Measurements from ENCODE around the gene FRMD1. TPM values are rescaled to one million over a fixed set of nuclear protein-coding genes. Genes with fewer than 3 reads are reported as not detected.

The FRMD1 gene
- total and polyA plus RNA-seq, 2 experiments from 2014 or later = 0.07 TPM; not detected in 1

DNA sequence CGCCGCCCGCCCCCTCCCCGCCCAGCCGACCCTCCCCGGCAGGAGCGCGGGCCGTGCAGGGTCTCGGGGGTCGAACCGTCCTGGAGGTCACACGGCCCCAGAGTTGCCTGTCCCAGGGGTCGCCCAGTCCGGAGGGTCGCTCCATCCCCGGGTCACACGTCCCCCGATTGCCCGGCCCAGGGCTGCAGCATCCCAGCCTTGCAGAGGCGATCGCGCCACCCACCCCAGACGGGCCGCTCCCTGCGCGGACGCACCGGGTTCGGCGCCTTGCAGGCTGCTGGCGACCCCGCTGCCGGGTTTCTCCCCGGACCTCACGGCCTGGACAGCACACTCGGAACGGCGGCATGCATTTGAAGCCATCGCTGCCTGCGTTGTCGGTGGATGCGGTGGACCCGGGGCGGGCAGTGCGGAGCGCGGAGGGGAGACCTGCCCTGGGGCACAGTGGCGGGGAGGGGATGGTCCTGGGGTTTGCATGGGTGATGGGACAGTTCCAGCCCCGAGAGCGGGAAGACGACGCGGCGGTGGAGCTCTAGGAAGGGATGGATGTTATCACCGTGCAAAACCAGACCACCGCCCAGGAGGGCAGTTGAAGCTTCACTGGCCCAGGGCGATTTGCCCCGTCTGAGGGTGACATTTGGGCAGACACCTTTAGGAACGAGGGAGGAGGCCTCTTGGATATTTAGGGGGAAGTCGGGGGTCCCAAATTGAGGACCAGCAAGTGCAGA, 22.7 kb upstream of the FRMD1 start:
- no peak overlapping the region for H2AFZ ChIP-seq
- H4K20me1 ChIP-seq (ENCODE audit: insufficient read depth, poor library complexity, severe bottlenecking) = no peaks in the 10 kb centered on the region
- WGBS (ENCODE audit: low lambda C conversion rate, missing lambda C conversion rate) = 98% methylated on average over 52 of the region's 61 CpGs
- H3K4me1 ChIP-seq (ENCODE audit: insufficient read depth) = no peaks in the 10 kb centered on the region
- H3K4me3 ChIP-seq = no peak overlapping the region
- no peak overlapping the region for H3K4me2 ChIP-seq
- no peaks in the 10 kb centered on the region for H3K36me3 ChIP-seq (replicated peaks; ENCODE audit: insufficient read depth, low read depth)
- no peak for TF ChIP-seq EZH2 (IDR thresholded peaks at IDR 0.05; ENCODE audit: borderline replicate concordance)
- TF ChIP-seq, protein P1, sequence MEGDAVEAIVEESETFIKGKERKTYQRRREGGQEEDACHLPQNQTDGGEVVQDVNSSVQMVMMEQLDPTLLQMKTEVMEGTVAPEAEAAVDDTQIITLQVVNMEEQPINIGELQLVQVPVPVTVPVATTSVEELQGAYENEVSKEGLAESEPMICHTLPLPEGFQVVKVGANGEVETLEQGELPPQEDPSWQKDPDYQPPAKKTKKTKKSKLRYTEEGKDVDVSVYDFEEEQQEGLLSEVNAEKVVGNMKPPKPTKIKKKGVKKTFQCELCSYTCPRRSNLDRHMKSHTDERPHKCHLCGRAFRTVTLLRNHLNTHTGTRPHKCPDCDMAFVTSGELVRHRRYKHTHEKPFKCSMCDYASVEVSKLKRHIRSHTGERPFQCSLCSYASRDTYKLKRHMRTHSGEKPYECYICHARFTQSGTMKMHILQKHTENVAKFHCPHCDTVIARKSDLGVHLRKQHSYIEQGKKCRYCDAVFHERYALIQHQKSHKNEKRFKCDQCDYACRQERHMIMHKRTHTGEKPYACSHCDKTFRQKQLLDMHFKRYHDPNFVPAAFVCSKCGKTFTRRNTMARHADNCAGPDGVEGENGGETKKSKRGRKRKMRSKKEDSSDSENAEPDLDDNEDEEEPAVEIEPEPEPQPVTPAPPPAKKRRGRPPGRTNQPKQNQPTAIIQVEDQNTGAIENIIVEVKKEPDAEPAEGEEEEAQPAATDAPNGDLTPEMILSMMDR (IDR thresholded peaks at IDR 0.05; ENCODE audit: poor library complexity) = no peak
- no peak for TF ChIP-seq EZH2phosphoT487 (IDR thresholded peaks at IDR 0.05; ENCODE audit: low read depth, severe bottlenecking, unreplicated experiment)
- H3K9me3 ChIP-seq (ENCODE audit: low read depth) = no peaks in the 10 kb centered on the region
- no peak overlapping the region for H3K27ac ChIP-seq
- no peaks in the 10 kb centered on the region for H3K79me2 ChIP-seq
- H3K27me3 ChIP-seq = no peaks in the 10 kb centered on the region
- H3K9me2 ChIP-seq (replicated peaks; ENCODE audit: insufficient read depth) = no peaks in the 10 kb centered on the region
- no peak for DNase-seq (ENCODE audit: low spot score)

DNA sequence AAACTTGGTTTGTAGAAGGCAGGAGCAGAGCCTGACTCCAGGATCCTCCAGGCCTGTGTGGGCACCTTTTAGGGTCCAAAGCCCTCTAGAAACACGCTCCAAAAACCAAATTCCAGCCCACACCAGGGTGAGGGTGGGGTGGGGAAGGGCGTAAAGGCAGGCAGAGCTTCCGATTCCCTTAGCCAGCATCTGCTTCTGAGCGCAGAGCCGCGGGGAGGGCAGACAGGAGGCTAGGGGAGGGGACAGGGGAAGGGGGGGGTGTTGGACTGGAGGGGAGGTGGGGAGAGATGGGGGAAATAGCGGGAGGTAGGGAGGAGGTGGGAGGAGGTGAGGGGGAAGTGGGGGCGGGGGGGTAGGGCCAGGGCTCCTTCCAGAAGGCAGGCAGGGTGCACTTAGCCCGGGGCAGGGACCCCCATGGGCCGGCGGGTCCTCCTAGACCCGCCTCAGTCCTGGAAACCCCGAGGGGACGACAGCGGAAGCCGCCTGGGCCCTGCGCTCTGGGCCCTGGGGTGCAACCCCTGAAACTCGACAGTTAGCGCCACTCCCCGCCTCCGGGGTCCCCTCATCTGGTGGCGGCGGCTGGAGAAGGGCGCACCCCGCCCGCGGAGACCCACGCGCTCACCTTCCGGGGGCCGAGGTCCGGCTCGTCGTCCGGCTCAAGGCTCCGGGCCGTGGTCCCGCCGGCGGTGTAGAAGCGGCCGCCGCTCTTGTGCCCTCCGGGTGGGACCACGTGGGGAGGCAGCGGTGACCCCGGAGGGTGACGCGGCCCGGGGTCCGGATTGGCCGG, 22.0 kb upstream of the FRMD1 start:
- no peak overlapping the region for H2AFZ ChIP-seq
- no peak overlapping the region for H3K4me3 ChIP-seq
- TF ChIP-seq EZH2 (IDR thresholded peaks at IDR 0.05; ENCODE audit: borderline replicate concordance) (no peak), EZH2phosphoT487 (IDR thresholded peaks at IDR 0.05; ENCODE audit: low read depth, severe bottlenecking, unreplicated experiment) (no peak)
- TF ChIP-seq, protein P1 (IDR thresholded peaks at IDR 0.05; ENCODE audit: poor library complexity) = no peak
- H3K36me3 ChIP-seq (replicated peaks; ENCODE audit: insufficient read depth, low read depth) = no peaks in the 10 kb centered on the region
- H4K20me1 ChIP-seq (ENCODE audit: insufficient read depth, poor library complexity, severe bottlenecking) = no peaks in the 10 kb centered on the region
- no peaks in the 10 kb centered on the region for H3K9me3 ChIP-seq (ENCODE audit: low read depth)
- no peaks in the 10 kb centered on the region for H3K9me2 ChIP-seq (replicated peaks; ENCODE audit: insufficient read depth)
- H3K27me3 ChIP-seq = no peaks in the 10 kb centered on the region
- DNase-seq (ENCODE audit: low spot score) = no peak
- no peaks in the 10 kb centered on the region for H3K4me1 ChIP-seq (ENCODE audit: insufficient read depth)
- 96% methylated on average over 20 of the region's 52 CpGs for WGBS (ENCODE audit: low lambda C conversion rate, missing lambda C conversion rate)
- no peak overlapping the region for H3K4me2 ChIP-seq
- H3K79me2 ChIP-seq = no peaks in the 10 kb centered on the region
- no peak overlapping the region for H3K27ac ChIP-seq

DNA sequence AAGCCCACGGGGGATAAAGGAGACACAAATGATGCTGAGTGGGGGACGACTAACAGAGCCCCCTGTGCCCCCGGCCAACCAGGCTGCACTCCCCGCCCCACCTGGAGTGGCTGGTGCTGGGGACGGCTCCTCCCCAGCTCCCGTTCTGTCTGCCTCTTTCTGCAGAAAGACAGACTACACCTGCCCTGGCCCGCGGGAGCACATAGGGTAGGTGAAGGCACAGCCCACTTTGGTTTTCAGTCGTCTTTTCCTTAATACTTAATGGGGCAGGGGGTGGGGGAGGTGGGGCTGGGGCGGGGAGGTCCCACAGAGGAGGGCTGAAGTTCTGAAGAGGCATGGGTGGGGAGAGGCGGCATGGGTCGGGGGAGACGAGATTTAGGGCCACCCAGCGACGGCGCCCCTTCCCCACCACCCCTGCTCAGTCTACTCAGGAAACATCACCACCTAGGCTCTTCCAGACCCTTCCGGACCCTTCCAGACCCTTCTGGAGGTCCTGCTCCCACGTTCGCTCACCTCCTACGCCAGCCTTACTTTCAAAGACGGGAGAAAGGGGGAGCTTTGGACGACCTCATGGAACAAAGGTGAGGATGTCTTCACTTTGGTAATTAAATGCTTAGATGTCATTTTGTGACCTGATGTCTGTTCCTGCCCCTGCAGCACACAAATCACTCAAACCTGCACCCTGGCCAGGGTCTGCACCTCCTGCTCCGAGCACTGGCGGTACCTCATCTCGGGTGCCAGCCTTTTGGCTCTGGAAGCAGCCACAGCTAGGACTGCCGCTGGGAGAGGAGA, 21.2 kb upstream of the FRMD1 start:
- Histone ChIP-seq H3K4me1 (ENCODE audit: insufficient read depth) (no peaks in the 10 kb centered on the region), H3K27me3 (no peaks in the 10 kb centered on the region), H3K4me3 (no peak overlapping the region), H3K79me2 (no peaks in the 10 kb centered on the region), H2AFZ (no peak overlapping the region), H3K4me2 (no peak overlapping the region), H3K27ac (no peak overlapping the region), H3K9me3 (ENCODE audit: low read depth) (no peaks in the 10 kb centered on the region), H4K20me1 (ENCODE audit: insufficient read depth, poor library complexity, severe bottlenecking) (no peaks in the 10 kb centered on the region), H3K36me3 (replicated peaks; ENCODE audit: insufficient read depth, low read depth) (no peaks in the 10 kb centered on the region), H3K9me2 (replicated peaks; ENCODE audit: insufficient read depth) (no peaks in the 10 kb centered on the region)
- WGBS (ENCODE audit: low lambda C conversion rate, missing lambda C conversion rate) = 94% methylated on average over 24 of the region's 26 CpGs
- TF ChIP-seq EZH2 (IDR thresholded peaks at IDR 0.05; ENCODE audit: borderline replicate concordance) (no peak), EZH2phosphoT487 (IDR thresholded peaks at IDR 0.05; ENCODE audit: low read depth, severe bottlenecking, unreplicated experiment) (no peak)
- TF ChIP-seq, protein P1 (IDR thresholded peaks at IDR 0.05; ENCODE audit: poor library complexity) = no peak
- no peak for DNase-seq (ENCODE audit: low spot score)

Measured in hepatocyte (in vitro differentiated cells).